ENCODE results near the gene KRTAP3-2. TPM values are rescaled to one million over a fixed set of nuclear protein-coding genes. Genes with fewer than 3 reads are reported as not detected.

The KRTAP3-2 gene
- total RNA-seq, 1 donor = not detected

GRCh38 chr17:41016578-41017215 is 17.0 kb upstream of the KRTAP3-2 start:
- TF ChIP-seq CTCF (IDR thresholded peaks at IDR 0.05; ENCODE audit: insufficient read depth, low read depth, low read length) = no peak
- DNase-seq (ENCODE audit: low read depth) = no peak
- H3K4me3 ChIP-seq (ENCODE audit: low read depth, low read length) = no peak overlapping the region

GRCh38 chr17:41015454-41015853 is 15.7 kb upstream of the KRTAP3-2 start:
- TF ChIP-seq CTCF (IDR thresholded peaks at IDR 0.05; ENCODE audit: insufficient read depth, low read depth, low read length) = no peak
- DNase-seq (ENCODE audit: low read depth) = no peak
- H3K4me3 ChIP-seq (ENCODE audit: low read depth, low read length) = no peak overlapping the region

DNA sequence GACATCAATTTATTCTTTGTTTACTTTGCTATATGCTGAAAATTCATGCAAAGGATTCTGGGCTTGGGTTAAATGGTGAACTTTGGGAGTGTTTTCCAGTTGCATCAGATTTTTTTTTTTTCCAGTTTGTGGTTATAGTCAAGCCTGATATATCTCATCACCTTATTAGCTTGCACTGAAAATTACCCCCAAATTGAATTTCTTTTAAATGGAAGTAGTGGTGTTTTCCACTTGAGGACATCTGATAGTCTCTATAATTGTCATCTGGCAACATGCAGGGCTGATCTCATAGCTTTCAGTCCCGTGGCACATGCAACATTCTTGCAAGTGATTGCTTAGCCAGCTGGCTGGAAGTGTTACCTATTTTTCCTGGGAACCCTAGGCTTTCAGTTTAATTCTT is 13.9 kb upstream of the KRTAP3-2 start:
- TF ChIP-seq CTCF (IDR thresholded peaks at IDR 0.05; ENCODE audit: insufficient read depth, low read depth, low read length) = no peak
- H3K4me3 ChIP-seq (ENCODE audit: low read depth, low read length) = no peak overlapping the region
- DNase-seq (ENCODE audit: low read depth) = peak; percentile 42

DNA sequence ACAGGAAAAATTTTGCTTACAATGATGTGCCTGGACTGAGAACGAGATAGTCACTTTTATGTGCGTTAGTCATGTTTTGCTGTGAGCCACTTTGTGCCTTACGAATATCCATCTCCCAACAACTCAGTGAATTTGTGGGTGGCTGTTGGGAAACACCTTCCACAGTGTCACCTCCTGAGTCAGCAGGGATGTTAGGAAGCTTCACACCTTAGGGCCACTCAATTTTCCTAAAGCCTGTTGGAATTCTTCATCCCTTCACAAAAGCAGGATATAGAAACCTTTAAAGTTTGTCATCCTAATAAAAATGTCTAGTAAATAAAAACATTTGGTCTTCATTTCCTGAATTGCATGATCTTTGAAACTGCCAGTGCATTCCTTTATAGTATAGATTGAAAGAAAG is 13.5 kb upstream of the KRTAP3-2 start:
- TF ChIP-seq CTCF (IDR thresholded peaks at IDR 0.05; ENCODE audit: insufficient read depth, low read depth, low read length) = no peak
- peak; percentile 75 for DNase-seq (ENCODE audit: low read depth)
- H3K4me3 ChIP-seq (ENCODE audit: low read depth, low read length) = no peak overlapping the region

- no peak for TF ChIP-seq CTCF (IDR thresholded peaks at IDR 0.05; ENCODE audit: insufficient read depth, low read depth, low read length)
- H3K4me3 ChIP-seq (ENCODE audit: low read depth, low read length) = no peak overlapping the region
- DNase-seq (ENCODE audit: low read depth) = no peak
Observed at GRCh38 chr17:41012326-41013120, 12.8 kb upstream of the KRTAP3-2 start.

- peak; percentile 20 for DNase-seq (ENCODE audit: low read depth)
- no peak for TF ChIP-seq CTCF (IDR thresholded peaks at IDR 0.05; ENCODE audit: insufficient read depth, low read depth, low read length)
- no peak overlapping the region for H3K4me3 ChIP-seq (ENCODE audit: low read depth, low read length)
Observed at GRCh38 chr17:41010441-41010840, 10.7 kb upstream of the KRTAP3-2 start.
